Adrenal gland (tissue), 12 donors: ENCODE data around the gene SETX. TPM values are rescaled to one million over a fixed set of nuclear protein-coding genes. Genes with fewer than 3 reads are reported as not detected.

ENCODE experiments used
- DNase-seq, 7 donors: peaks; one replicate each; pipeline ENCODE4 v3.0.0-alpha.2; 2019 to 2020
- H3K27ac ChIP-seq, 5 donors: fragments of 200-600 bp; sonication (generic) in 4 of 5; 1 replicate in 3 of 5; 2 replicates in 2 of 5; pipeline versions ENCODE4 v1.5.1 to v1.8.0; 2016 to 2020; ENCODE audit warnings: mild to moderate bottlenecking in 1 of 5
- H3K27me3 ChIP-seq: fragments of 200-600 bp; 2 replicates; pipeline ENCODE4 v1.8.0; 2021
- H3K36me3 ChIP-seq, 2 donors: fragments of 200-600 bp; replicated peaks in 1 of 2; 1 replicate in 1 of 2; 2 replicates in 1 of 2; pipeline versions ENCODE4 v1.5.1 to v1.8.0; 2018 to 2022
- H3K4me1 ChIP-seq, 2 donors: fragments of 200-600 bp; replicated peaks in 1 of 2; 1 replicate in 1 of 2; 2 replicates in 1 of 2; pipeline versions ENCODE4 v1.5.1 to v1.8.0; 2018 to 2021
- H3K4me3 ChIP-seq, 4 donors: fragments of 200-600 bp; sonication (generic) in 3 of 4; one replicate each; pipeline ENCODE4 v1.5.1; 2016 to 2018
- H3K9me3 ChIP-seq, 3 donors: fragments of 200-600 bp; sonication (generic) in 1 of 3; replicated peaks in 1 of 3; 1 replicate in 2 of 3; 2 replicates in 1 of 3; pipeline versions ENCODE4 v1.5.1 to v1.8.0; 2016 to 2021
- CTCF ChIP-seq, 6 experiments: fragments of 450-650 bp in 4 of 6; fragments of 200-600 bp in 2 of 6; sonication (generic) in 1 of 6; IDR thresholded peaks; 1 replicate in 5 of 6; 2 replicates in 1 of 6; pipeline versions ENCODE4 v1.5.1 to v1.8.0; 2016 to 2021; ENCODE audit warnings: antibody characterized with exemption in 6 of 6, mild to moderate bottlenecking in 2 of 6, moderate library complexity in 1 of 6
- POLR2A ChIP-seq, 2 donors: fragments of 450-650 bp; IDR thresholded peaks; one replicate each; pipeline ENCODE4 v1.6.1; 2017; ENCODE audit warnings: antibody characterized with exemption in 2 of 2, mild to moderate bottlenecking in 2 of 2, moderate library complexity in 1 of 2
- WGBS, 4 donors: extraction: QIAGEN DNeasy Blood & Tissue Kit in 2 of 4; methylation state at CpG; one replicate each; pipeline versions ENCODE4 v1.1.5 to v1.1.7; 2013 to 2017; 5-methylcytosine and 5-hydroxymethylcytosine counted together
- intact Hi-C, 2 donors: fragments of 100-400 bp; cut with DNase I; formaldehyde crosslinking; loops; one replicate each; pipeline versions ENCODE4 v1.14.1 to v1.15.0; 2022 to 2023
- polyA plus RNA-seq, 3 donors: library from polyadenylated mRNA; stranded (reverse); fragments of 200-250 nt in 2 of 3; fragments of 350-450 nt in 1 of 3; fragmentation: Illumina TruSeq in 1 of 3; extraction: RNeasy Lipid Tissue Mini Kit (QIAGEN cat#74804) in 1 of 3; gene quantifications; one replicate each; pipeline ENCODE4 v1.2.3, GENCODE V29; 2013 to 2014
- total RNA-seq, 9 donors: library from RNA; depleted of rRNA in 4 of 9; stranded (reverse); fragments of >200 nt in 4 of 9; fragments of 120-200 nt in 1 of 9; fragmentation: NEBNext Ultra II Directional in 1 of 9; extraction: Animal tissue kit (Norgen Biotek cat#: 25700) in 1 of 9; gene quantifications; one replicate each; pipeline versions ENCODE4 v1.1.0 to v1.2.4, GENCODE V29; 2013 to 2023
- donor health status: healthy with polysubstance abuse.
- donor health status: Bipolar disorder and iron deficiency.
- donor health status: DM: yes; HTN: yes; CAD: no.
- donor health status: DM: no; HTN: no; CAD: no.
- donor health status: DM: no; HTN: no; CAD: no.
- donor health status: DM: yes; HTN: yes; CAD: no.

SETX gene
- total and polyA plus RNA-seq, 12 donors: 20.3 to 71.7 (median 42.6) TPM

GRCh38 chr9:132372177-132373095 lies 17.6 kb upstream of the SETX start:
- peak; percentile 46 to 83 (median 60) for DNase-seq
- Histone ChIP-seq H3K27me3 (no peaks in the 10 kb centered on the region), H3K36me3 (peaks cover 0 to 15% of the 10 kb centered on the region in 2 donors), H3K4me3 (no peak overlapping the region), H3K9me3 (no peaks in the 10 kb centered on the region), H3K27ac (peak overlapping the region in 3 of 5 donors; percentile 25 to 76 (median 67)), H3K4me1 (peaks cover 0 to 6% of the 10 kb centered on the region in 2 donors)
- intact Hi-C loops: no loop called here
- 58 to 70% (median 65%) methylated on average over 14 of the region's 14 CpGs for WGBS, 4 donors
- TF ChIP-seq POLR2A (IDR thresholded peaks at IDR 0.05) (no peak), CTCF (IDR thresholded peaks at IDR 0.05) (no peak)

GRCh38 chr9:132370592-132370991 lies 15.8 kb upstream of the SETX start:
- 83 to 93% (median 87%) methylated on average over 4 of the region's 4 CpGs for WGBS, 4 donors
- no peak for DNase-seq
- H3K36me3 ChIP-seq: peaks cover 0 to 7% of the 10 kb centered on the region in 2 donors
- H3K4me1 ChIP-seq: peaks cover 0 to 6% of the 10 kb centered on the region in 2 donors
- H3K4me3 ChIP-seq: no peak overlapping the region
- intact Hi-C loops: no loop called here
- no peak for TF ChIP-seq POLR2A (IDR thresholded peaks at IDR 0.05)
- no peak for TF ChIP-seq CTCF (IDR thresholded peaks at IDR 0.05)
- H3K27me3 ChIP-seq: no peaks in the 10 kb centered on the region
- H3K9me3 ChIP-seq: no peaks in the 10 kb centered on the region
- H3K27ac ChIP-seq: no peak overlapping the region

GRCh38 chr9:132369421-132369820 lies 14.6 kb upstream of the SETX start:
- H3K27me3 ChIP-seq: no peaks in the 10 kb centered on the region
- H3K4me1 ChIP-seq: peaks cover 0 to 6% of the 10 kb centered on the region in 2 donors
- H3K27ac ChIP-seq: no peak overlapping the region
- 82 to 90% (median 85%) methylated on average over 4 of the region's 4 CpGs for WGBS, 4 donors
- H3K4me3 ChIP-seq: no peak overlapping the region
- DNase-seq: no peak
- intact Hi-C loops: no loop called here
- no peaks in the 10 kb centered on the region for H3K36me3 ChIP-seq
- no peak for TF ChIP-seq CTCF (IDR thresholded peaks at IDR 0.05)
- no peak for TF ChIP-seq POLR2A (IDR thresholded peaks at IDR 0.05)
- no peaks in the 10 kb centered on the region for H3K9me3 ChIP-seq

GRCh38 chr9:132367613-132368313 lies 13.0 kb upstream of the SETX start:
- no peak for TF ChIP-seq POLR2A (IDR thresholded peaks at IDR 0.05)
- intact Hi-C loops: no loop called here
- H3K4me3 ChIP-seq: no peak overlapping the region
- H3K36me3 ChIP-seq: no peaks in the 10 kb centered on the region
- H3K9me3 ChIP-seq: no peaks in the 10 kb centered on the region
- DNase-seq: no peak
- H3K27me3 ChIP-seq: no peaks in the 10 kb centered on the region
- no peaks in the 10 kb centered on the region for H3K4me1 ChIP-seq
- WGBS, 4 donors: 67 to 76% (median 72%) methylated on average over 13 of the region's 13 CpGs
- H3K27ac ChIP-seq: peak overlapping the region in 1 of 5 donors; percentile 16
